Stimulated activated CD8-positive, alpha-beta memory T cell treated with anti-CD3 and anti-CD28 coated beads, Interleukin-15, amount 100 ng/mL, for 4 hours (primary cell): ENCODE measurements around the gene TSR1.
"Not testable (repeated sequence)": the region's sequence is repeated elsewhere in the genome, so short reads cannot be mapped to it uniquely, and the experiment has no call there.

Experiments
- DNase-seq, 2 donors: peaks; one replicate each; pipeline ENCODE4 v3.0.0-alpha.2; 2020; ENCODE audit warnings: low read depth in 2 of 2

The TSR1 gene

DNA sequence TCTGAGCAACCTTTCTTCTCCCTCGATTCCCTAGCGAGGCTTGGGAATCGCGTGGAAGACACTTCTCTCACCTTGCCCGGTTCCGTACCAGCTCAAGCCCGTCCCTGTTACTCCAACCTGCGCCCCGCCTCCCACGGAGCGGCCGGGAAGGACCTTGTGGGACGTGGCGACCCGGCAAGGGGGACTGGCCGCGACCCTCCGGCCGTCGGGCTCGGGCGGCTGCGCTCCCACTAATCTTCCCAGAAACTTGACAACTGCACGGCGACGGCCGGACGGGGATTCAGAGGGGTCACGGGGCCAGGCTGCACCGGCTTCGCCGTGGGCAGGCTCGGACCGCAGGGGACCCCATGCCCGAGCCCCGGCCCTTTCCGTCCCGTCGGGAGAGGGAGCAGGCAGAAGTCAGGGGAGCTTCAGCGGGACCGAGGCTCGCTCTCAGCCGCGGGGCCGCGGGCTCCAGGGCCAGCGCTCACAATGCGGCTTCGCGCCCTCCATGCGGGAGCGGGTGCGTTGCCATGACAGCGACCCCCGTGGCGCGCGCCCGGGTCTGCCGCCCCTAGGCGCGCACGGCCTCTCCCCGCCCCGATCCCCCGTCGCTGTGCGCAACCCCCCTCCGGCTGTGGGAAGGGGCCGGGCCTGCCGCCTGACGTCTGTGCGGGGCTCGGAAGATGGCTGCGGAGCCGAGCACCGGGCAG, 741 bp upstream of the TSR1 start, which contains the start of gene SGSM2:
TSS of gene SGSM2 (plus strand) at position 650 of the 692 bp plus-strand sequence. CDS start 188 bp downstream, outside the sequence.
- DNase-seq, result peak; percentile 42 to 50

DNA sequence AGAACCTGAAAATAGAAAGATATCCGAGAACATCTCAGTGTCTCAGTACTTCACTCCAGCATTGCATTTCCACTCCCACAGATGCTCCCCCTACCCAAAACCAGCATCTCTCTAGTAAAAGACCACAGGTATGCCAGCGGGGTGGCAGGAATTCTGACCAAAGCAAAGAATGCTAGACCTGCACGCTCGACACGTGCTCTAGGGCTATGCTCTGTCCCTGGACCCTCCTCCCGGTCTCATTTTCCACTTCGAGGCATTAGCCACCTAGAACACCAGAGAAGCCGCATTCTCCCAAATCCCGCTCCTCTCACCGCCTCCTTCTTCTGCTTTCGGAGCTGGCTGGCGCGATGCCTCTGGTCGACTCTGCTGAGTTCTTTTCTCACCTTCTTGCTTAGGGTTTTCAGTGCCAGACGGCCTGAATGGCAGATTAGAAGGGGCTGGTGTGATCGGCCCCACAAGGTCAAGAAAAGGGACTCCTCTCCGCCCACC, 487 bp downstream of the TSR1 start:
- no peak for DNase-seq

DNA sequence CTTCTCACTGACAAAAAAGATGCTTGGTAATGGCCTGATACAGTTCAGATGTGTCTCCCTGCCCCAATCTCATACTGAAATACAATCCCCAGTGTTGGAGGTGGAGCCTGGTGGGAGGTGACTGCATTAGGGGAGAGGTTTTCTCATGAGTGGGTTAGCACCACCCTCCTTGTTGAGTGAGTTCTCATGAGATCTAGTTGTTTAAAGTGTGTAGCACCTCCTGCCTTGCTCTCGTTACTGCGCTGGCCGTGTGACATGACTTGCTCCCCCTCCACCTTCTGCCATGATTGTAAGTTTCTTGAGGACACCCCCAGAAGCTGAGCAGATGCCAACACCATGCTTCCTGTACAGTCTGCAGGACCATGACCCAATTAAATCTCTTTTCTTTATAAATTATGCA, 5.0 kb downstream of the TSR1 start:
- no peak for DNase-seq

DNA sequence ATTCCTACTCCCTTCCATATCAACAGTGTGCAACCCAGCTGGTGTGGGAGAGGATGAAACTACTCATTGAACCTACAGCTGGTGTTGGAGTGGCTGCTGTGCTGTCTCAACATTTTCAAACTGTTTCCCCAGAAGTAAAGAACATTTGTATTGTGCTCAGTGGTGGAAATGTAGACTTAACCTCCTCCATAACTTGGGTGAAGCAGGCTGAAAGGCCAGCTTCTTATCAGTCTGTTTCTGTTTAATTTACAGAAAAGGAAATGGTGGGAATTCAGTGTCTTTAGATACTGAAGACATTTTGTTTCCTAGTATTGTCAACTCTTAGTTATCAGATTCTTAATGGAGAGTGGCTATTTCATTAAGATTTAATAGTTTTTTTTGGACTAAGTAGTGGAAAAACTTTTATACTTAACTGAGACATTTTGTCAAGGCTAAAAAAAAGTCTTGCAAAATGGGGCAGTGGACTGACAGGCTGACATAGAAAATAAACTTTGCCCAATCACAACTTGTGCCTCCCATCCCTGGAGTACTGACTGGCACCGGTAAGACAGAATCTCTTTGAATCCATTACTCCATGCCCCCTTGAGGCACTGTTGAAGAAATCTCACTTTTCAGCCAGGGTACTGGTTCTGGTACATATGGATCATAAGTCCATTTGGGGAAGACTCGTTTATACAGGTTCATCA, 12.5 kb downstream of the TSR1 start:
- no peak for DNase-seq

DNA sequence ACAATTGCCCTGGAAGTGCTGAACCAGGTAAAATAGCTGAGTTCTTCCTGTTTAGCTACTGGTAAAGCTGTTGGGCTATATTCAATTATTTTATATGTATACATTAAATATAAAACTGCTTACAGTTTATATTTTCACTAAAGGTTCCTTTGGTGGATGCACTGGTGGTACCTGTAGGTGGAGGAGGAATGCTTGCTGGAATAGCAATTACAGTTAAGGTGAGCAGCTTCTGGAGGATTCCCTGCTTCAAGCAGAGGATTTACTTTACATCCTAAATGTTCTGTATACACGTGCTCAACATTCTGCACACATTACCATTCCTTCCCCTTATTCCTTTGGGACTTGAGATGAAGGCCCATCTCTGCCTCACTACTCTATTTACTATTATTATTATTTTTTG, 14.9 kb downstream of the TSR1 start:
- no peak for DNase-seq

DNA sequence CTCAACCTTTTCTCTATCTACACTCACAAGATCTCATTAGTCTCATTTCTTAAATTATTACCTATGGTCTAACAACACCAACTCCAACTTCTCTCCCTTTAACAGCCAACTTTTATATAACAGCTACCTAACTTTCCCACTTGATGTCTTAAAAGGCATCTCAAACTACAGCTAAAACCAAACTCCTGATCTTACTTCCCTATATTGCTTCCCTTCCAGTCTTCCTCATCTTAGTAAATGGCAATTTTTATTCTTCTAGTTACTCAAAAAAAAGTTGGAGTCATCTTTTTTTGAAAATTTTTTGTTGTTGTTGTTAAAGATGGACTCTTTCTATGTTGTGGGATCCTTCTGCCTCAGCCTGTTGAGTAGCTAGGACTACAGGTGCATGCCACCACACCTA, 17.2 kb downstream of the TSR1 start:
- no peak for DNase-seq

DNA sequence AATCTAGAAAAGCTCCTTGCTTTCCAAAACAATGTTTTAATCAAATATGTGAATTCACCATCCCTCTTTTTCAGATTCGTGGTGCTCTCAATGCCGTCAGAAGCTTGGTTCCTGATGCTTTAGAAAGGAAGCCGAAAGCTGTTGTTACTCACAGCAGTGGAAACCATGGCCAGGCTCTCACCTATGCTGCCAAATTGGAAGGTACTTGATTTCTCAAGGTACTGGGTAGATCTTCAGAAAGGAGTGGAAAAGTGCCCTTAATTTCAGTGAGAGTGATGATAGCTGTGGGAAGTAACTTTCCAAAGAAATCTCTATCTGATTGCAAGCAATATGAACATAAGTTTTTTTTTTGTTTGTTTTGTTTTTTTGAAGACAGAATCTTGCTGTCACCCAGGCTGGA, 18.5 kb downstream of the TSR1 start:
- no peak for DNase-seq

DNA sequence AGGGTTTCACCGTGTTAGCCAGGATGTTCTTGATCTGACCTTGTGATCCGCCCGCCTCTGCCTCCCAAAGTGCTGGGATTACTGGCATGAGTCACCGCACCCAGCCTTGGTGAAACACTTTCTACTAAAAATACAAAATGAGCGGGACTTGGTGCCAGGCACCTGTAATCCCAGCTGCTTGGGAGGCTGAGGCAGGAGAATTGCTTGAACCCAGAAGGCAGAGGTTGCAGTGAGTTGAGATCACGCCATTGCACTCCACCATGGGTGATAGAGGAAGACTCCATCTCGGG, 19.4 kb downstream of the TSR1 start:
- DNase-seq, result not testable (repeated sequence)

DNA sequence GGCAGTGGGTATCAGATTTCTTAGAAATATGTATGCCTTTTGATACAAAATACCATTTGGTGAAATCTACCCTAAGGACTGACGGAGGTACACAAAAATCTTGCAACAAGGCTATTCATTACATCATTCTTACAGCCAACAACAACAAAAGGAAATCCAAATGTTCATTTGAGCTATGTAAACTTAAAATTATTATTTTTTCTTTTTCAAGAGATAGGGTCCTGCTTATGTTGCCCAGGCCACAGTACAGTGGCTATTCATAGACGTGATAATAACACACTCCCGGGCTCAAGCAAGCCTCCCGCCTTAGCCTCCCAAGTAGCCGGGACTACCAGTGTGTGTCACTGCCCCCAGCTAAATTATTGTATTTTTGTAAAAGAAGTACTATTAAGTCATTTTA, 23.5 kb downstream of the TSR1 start:
- DNase-seq, result no peak

DNA sequence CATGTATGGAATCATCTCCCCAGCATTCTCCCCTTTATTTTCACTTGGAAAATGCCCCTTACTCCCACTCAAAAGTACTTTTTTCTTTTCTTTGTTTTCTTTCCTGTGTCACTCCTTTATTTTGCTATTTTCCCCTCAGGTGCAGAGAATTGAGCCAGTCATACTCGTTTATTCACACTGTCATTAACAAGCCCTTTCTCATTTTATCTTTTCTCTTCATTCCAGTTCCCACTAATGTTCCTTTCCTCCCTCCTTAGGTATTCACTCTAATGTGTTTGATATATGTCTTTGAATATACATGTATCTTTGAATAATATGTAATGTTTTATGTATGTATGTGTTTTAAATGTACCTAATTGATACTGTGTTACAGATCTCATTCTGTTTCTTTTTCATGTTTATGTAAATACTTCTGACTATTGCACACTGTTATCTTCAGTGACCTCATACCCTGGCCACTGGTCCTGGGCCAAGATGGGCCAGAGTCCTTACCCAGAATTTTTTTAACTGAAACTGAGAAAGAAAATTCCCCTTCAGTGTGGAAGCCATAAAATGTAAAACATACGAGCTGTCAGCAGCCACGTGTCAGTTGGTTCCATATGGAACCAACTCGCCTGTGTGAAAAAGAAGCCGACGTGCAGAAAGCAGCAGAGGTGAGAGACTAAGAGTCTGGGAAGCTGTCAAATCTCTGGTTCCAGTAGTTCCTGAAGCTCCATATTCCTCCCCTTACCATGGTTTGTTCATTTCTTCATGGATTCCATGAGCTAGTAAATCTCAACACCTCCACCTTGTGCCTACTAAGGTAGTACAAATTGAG, 26.7 kb downstream of the TSR1 start:
- DNase-seq, result no peak

DNA sequence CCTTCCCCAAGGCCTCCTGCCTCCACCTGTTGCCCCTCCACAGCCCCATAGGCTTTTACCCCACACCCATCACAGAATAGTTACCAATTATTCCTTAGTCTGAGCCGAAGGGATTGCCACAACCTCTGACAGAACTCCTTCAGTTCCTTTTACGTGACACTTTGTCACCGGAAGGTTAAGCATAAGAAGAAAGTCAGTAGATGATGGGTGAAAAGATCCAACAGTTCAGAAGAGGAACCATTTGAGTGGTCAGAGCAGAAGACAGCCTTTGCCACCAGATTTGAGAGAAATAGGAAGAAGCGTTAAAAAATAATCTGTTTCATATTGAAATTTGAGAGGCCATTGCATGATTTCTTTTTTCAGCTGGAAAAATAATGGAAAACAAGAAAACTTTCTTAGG, 31.3 kb downstream of the TSR1 start:
- no peak for DNase-seq

DNA sequence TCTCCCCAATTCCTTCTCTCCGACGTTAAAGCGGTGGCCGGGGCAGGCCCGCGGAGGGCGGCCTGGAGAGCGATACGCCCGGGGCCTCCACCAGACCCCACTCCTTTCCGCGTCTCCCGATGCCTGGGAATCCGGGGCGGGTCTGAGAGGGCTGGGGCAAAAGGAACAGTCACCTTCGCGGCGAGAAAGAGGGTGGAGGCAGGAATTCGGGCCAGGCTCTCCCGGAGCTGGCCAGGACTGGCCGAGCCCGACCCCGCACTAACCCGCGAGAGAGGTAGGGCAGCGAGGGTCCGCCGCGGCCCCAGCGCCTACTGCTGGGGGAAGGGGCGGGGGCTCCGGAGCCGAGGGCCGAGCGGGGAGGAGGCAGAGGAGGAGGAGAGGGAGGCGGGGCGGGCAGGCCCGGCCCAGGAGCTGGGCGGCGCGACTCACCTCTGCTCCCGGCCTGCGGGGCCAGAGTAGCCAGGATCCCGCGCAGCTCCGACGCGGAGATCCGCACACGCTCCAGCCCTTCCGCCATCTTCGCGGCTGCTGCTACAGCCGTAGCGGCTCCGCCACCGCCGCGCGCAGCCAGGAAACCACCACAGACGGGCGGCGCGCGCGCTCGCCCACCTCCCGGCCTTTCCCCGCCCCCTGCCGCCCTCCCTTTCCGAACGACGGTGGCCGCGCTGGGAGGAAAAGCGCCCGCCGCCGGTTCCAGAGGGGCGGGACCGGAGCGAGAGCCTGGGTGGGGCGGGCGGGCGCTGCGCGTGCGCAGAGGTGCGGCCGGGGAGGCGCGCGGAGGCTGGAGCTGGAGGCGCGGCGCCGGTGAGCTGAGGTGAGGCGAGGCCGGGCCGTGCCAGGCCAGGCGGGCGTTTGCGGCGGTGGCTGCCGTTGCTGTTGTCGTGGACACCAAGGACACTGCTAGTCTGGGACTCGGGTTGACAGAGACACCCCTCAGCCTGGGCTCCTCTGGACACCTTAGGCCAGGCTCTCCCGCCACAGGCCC, 32.8 kb downstream of the TSR1 start, which contains the start of the genes SMG6 and SRR:
TSS of gene SMG6 (minus strand) at position 582 of the 985 bp plus-strand sequence. CDS start at position 517, 65 bp downstream.
TSS of gene SRR (plus strand) at position 747 of the 985 bp plus-strand sequence. CDS start 11,611 bp downstream, outside the sequence.
- peak; percentile 85 to 93 for DNase-seq

DNA sequence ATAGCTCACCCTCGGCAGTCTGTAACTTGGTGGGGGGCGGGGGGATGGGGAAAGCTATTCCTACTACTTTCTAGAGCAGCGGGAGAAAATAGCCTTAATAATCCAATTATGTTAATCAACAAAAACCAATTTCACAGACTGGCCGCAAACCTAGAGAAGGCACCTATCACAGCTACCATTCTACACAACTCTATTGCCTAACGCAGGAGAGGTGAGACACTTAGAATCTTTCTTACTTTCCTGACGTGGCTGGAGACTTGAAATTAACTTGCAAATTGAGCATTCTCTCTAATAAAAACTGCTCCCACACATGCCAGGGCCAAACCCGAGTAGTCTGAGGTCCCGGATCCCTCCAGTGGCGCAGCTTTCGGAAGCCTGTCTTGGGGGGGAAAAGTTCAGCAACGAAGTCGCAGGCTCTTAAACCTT, 33.5 kb downstream of the TSR1 start:
- DNase-seq, result no peak

DNA sequence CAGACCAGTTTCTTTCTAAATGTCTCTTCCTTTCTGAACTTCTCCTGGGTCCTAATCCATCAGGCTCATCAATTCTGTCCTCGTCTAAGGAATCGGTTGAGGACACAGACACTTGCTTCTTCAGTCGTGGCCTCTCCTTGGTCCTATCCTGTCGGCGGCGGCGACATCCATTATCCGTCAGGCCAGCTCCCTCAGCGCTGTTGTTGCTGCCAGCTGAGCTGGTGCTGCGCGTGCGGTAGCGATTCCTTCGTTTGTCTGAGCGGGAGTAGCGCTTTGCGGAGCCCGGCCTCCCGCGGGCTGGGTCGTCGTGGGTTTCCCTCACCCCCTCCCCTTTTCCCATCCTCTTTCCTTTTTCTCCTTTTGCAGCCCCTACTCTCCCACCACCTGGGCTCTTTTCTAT, 36.5 kb downstream of the TSR1 start:
- no peak for DNase-seq

DNA sequence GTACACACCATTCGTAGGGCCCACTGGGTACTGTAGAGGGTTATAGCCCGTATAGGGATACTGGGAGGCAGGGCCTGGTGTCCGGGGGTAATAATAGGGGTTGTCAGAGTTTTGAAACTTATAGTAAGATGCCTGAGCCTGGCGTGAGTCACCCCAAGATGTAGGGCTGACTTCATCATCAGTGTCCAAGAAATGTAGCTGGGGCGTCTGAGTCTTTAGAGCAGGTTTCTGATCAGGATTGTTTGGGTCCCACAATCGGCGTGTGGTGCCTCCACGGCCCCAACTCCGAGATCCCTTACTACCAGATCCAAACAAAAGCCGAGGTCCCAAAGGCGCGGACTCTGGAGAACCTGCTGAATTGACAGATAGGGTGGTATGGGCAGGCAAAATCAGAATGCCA, 37.1 kb downstream of the TSR1 start:
- no peak for DNase-seq

DNA sequence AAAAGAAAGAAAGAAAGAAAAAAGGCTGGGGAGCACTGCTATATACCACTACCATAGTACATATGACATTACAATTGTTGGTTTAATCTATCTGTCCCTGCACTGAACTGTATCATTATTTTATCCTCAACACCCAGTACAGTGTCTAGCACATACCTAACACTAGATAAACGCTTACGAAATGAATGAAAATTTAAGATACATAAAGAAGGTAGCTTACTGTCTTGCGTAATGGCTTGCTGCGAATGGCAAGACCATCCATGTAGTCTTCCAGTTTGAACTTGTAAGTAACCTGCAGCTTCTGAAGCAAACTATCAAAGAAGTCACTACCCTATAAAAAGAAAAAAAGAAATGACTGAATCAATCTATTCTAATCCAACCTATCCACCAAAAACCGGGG, 39.2 kb downstream of the TSR1 start:
- DNase-seq, result no peak

DNA sequence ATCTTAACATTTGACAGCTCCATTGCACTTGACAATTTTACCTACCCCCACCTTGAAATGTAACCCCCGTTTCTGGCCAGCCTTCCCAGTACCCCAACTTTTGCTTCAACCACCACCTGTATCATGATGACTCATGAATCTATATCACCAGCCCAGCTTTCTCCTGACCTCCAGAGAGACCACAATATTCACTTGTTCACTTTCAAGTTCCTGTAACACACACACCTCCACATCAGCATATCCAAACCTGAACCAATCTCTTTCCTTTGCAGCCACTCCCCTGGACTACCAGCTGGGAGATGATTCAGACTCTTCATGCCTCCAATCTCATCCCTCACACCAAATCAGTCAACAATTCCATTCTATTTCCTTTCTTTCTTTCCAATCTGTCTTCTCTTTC, 40.7 kb downstream of the TSR1 start:
- DNase-seq, result no peak

DNA sequence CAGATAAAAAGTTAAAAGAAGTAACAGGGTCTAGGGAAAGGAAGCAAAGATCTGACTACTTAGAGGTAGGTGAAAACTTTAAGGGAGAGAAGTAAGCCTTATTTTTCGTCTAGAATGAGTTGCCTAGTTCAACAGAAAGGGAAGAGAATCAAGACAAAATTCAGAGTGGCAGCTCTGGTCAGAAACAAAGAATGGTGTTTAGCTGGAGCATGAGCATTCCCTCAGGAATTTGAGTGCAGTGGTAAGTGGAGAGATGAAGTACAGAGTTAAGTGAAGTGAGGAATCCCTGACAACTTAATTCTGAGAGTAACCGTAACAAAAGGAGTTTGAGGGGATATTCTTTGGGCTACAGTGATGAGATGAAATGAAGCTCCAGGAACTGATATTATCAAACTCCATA, 44.2 kb downstream of the TSR1 start:
- no peak for DNase-seq

DNA sequence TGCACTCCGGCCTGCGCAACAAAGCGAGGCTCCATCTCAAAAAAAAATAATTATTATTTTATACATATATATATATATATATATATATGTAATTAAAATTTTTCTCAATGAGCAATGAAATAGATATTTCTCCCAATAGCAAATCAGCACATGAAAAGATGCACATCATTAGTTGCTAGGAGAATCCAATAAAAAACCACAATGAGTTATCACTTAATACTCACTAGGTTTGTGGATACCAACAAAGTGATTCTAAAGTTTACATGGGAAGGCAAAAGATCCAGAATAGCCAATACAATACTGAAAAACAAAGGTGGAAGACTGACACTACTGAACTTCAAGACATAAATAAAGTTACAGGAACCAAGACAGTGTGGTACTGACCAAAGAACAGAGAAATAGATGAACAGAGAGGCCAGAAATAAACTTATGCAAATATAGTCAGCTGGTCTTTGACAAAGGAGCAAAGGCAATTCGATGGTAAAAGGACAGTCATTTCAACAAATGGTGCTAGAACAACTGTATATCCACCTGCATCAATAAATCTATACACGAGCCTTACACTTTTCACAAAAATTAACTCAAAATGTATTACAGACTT, 46.3 kb downstream of the TSR1 start:
- no peak for DNase-seq

DNA sequence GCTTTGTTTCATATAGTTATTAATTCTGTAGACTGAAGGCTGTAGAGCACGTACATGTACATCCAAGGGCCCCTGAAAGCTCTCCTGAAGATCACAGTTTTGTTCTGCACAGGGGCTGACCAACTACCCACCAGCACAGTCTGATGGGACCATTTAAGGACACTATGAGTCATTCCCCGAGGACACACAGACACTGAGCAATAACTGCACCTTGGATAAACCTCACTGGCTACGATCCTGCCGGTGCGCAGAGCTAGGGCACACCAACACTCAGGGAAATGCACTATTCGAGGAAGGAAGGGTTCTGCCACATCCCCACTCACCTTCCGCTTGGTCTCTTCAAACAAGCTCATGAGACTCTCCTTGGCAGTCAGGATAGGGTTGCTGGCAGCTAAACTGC, 53.0 kb downstream of the TSR1 start:
- no peak for DNase-seq
